ENCODE data around the gene PCNX2. TPM values are rescaled to one million over a fixed set of nuclear protein-coding genes. Genes with fewer than 3 reads are reported as not detected.
"Not testable (repeated sequence)": the region's sequence is repeated elsewhere in the genome, so short reads cannot be mapped to it uniquely, and the experiment has no call there.

Gene PCNX2
- total RNA-seq, 1 experiment from 2014 or later = 4.5 TPM

- Histone ChIP-seq H3K36me3 (no peaks in the 10 kb centered on the region), H3K9me3 (replicated peaks) (no peaks in the 10 kb centered on the region), H3K27ac (no peak overlapping the region), H3K27me3 (no peaks in the 10 kb centered on the region), H3K4me3 (no peak overlapping the region), H3K4me1 (peaks cover 3% of the 10 kb centered on the region)
- no peak for DNase-seq
Observed at GRCh38 chr1:233086961-233087881, 208.3 kb downstream of the PCNX2 start.

GRCh38 chr1:233085566-233085965, 210.0 kb downstream of the PCNX2 start:
- no peak for DNase-seq
- Histone ChIP-seq H3K27me3 (no peaks in the 10 kb centered on the region), H3K9me3 (replicated peaks) (no peaks in the 10 kb centered on the region), H3K36me3 (no peaks in the 10 kb centered on the region), H3K27ac (no peak overlapping the region), H3K4me3 (no peak overlapping the region), H3K4me1 (peaks cover 14% of the 10 kb centered on the region)

GRCh38 chr1:233082778-233083550, 212.6 kb downstream of the PCNX2 start:
- peaks cover 14% of the 10 kb centered on the region for H3K4me1 ChIP-seq

GRCh38 chr1:233081735-233082134, 213.8 kb downstream of the PCNX2 start:
- peak; percentile 91 to 93 for DNase-seq
- H3K27ac ChIP-seq = no peak overlapping the region
- no peaks in the 10 kb centered on the region for H3K9me3 ChIP-seq (replicated peaks)
- H3K4me1 ChIP-seq = peaks cover 14% of the 10 kb centered on the region
- H3K36me3 ChIP-seq = no peaks in the 10 kb centered on the region
- H3K27me3 ChIP-seq = no peaks in the 10 kb centered on the region
- H3K4me3 ChIP-seq = no peak overlapping the region

More at GRCh38 chr1:233082778-233083550, 212.6 kb downstream of the PCNX2 start:
- no peaks in the 10 kb centered on the region for H3K9me3 ChIP-seq (replicated peaks)
- DNase-seq = no peak
- no peaks in the 10 kb centered on the region for H3K36me3 ChIP-seq
- H3K27ac ChIP-seq = no peak overlapping the region
- no peak overlapping the region for H3K4me3 ChIP-seq
- H3K27me3 ChIP-seq = no peaks in the 10 kb centered on the region

DNA sequence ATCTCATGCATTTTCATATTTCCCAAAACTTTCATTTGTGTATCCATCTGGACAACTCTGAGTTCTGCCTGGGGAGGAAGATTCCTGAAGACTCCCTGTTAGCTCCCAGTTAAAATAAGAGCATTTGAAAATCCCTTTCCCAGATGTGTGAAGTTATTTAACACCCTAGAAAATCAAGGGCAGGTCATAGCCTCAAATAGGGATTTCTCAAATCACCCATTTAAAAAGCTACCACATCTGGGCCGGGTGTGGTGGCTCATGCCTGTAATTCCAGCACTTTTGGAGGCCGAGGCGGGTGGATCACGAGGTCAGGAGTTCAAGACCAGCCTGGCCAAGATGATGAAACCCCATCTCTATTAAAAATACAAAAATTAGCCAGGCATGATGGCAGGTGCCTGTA, 214.7 kb downstream of the PCNX2 start:
- not testable (repeated sequence) for H3K27me3 ChIP-seq; H3K27ac ChIP-seq; DNase-seq; H3K36me3 ChIP-seq; H3K4me3 ChIP-seq; H3K9me3 ChIP-seq (replicated peaks)
- peaks cover 14% of the 10 kb centered on the region for H3K4me1 ChIP-seq

GRCh38 chr1:233080286-233080685, 215.2 kb downstream of the PCNX2 start:
- H3K4me1 ChIP-seq = peaks cover 14% of the 10 kb centered on the region
- H3K27ac ChIP-seq = no peak overlapping the region
- H3K9me3 ChIP-seq (replicated peaks) = no peaks in the 10 kb centered on the region
- no peaks in the 10 kb centered on the region for H3K27me3 ChIP-seq
- DNase-seq = no peak
- H3K4me3 ChIP-seq = no peak overlapping the region
- H3K36me3 ChIP-seq = no peaks in the 10 kb centered on the region

GRCh38 chr1:233079574-233079973, 216.0 kb downstream of the PCNX2 start:
- no peak for DNase-seq
- no peak overlapping the region for H3K27ac ChIP-seq

DNA sequence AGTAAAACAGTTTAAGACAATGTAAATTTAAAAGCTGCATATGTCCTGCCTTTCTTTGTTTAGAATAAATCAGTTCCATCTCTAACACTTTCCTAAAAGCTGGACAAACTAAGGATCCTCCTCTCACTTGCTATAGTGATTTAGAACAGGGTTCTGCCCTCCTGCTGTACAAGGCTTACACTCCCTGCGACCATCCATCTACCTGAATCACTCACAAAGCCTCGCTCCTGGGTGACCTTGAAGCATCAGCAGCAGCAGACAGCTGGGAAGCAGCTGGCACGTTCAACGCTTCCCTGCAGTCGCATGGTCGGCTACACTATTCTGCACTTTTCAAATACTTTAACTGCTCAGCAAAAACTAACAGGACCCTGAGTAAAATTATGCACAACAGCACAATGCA, 217.1 kb downstream of the PCNX2 start:
- DNase-seq = no peak
- no peak overlapping the region for H3K4me3 ChIP-seq
- H3K36me3 ChIP-seq = no peaks in the 10 kb centered on the region

More at GRCh38 chr1:233079574-233079973, 216.0 kb downstream of the PCNX2 start:
- Histone ChIP-seq H3K4me1 (peaks cover 14% of the 10 kb centered on the region), H3K27me3 (no peaks in the 10 kb centered on the region), H3K4me3 (no peak overlapping the region), H3K9me3 (replicated peaks) (no peaks in the 10 kb centered on the region), H3K36me3 (no peaks in the 10 kb centered on the region)

GRCh38 chr1:233075915-233076295, 219.6 kb downstream of the PCNX2 start:
- no peaks in the 10 kb centered on the region for H3K27me3 ChIP-seq
- H3K27ac ChIP-seq = no peak overlapping the region
- DNase-seq = no peak
- no peaks in the 10 kb centered on the region for H3K36me3 ChIP-seq
- no peaks in the 10 kb centered on the region for H3K9me3 ChIP-seq (replicated peaks)
- H3K4me1 ChIP-seq = peaks cover 1% of the 10 kb centered on the region
- no peak overlapping the region for H3K4me3 ChIP-seq

More for the DNA sequence above, 217.1 kb downstream of the PCNX2 start:
- Histone ChIP-seq H3K9me3 (replicated peaks) (no peaks in the 10 kb centered on the region), H3K4me1 (peaks cover 14% of the 10 kb centered on the region), H3K27ac (no peak overlapping the region), H3K27me3 (no peaks in the 10 kb centered on the region)

- Histone ChIP-seq H3K4me3 (no peak overlapping the region), H3K36me3 (no peaks in the 10 kb centered on the region), H3K9me3 (replicated peaks) (no peaks in the 10 kb centered on the region), H3K4me1 (no peaks in the 10 kb centered on the region), H3K27me3 (no peaks in the 10 kb centered on the region), H3K27ac (no peak overlapping the region)
- DNase-seq = no peak
Observed at GRCh38 chr1:233066087-233066486, 229.4 kb downstream of the PCNX2 start.

GRCh38 chr1:233065685-233066084, 229.8 kb downstream of the PCNX2 start:
- Histone ChIP-seq H3K27me3 (no peaks in the 10 kb centered on the region), H3K4me3 (no peak overlapping the region), H3K9me3 (replicated peaks) (no peaks in the 10 kb centered on the region), H3K36me3 (no peaks in the 10 kb centered on the region), H3K4me1 (no peaks in the 10 kb centered on the region), H3K27ac (no peak overlapping the region)
- no peak for DNase-seq

DNA sequence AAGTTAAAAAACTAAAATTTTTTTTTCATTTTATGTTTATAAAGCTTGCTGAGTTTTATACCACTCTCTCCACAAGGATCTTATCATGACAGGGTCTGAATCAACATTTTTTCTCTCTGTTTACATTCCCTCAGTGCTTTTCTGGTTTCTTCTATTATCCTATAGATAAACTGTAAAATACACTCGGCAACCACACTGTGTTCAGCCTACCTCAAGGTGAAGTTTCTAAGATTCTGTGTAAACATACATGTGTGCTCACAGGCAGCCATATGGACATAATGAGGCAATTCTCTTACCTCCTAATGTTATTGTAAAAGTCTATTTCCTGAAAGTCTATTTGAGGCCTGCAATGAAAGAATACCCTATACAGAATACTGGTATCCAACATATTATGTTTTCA, 230.5 kb downstream of the PCNX2 start:
- Histone ChIP-seq H3K9me3 (replicated peaks) (no peaks in the 10 kb centered on the region), H3K36me3 (no peaks in the 10 kb centered on the region), H3K27me3 (no peaks in the 10 kb centered on the region), H3K27ac (no peak overlapping the region), H3K4me1 (no peaks in the 10 kb centered on the region), H3K4me3 (no peak overlapping the region)
- DNase-seq = no peak

- H3K4me3 ChIP-seq = no peak overlapping the region
- no peak for DNase-seq
- H3K27me3 ChIP-seq = no peaks in the 10 kb centered on the region; the same call in 1 of the 2 replicates
- H3K36me3 ChIP-seq = no peaks in the 10 kb centered on the region
- no peak overlapping the region for H3K27ac ChIP-seq
- H3K4me1 ChIP-seq = no peaks in the 10 kb centered on the region
- no peaks in the 10 kb centered on the region for H3K9me3 ChIP-seq (replicated peaks)
Observed at GRCh38 chr1:233063462-233063861, 232.1 kb downstream of the PCNX2 start.

- no peaks in the 10 kb centered on the region; the same call in 1 of the 2 replicates for H3K27me3 ChIP-seq
- no peak overlapping the region for H3K4me3 ChIP-seq
- H3K4me1 ChIP-seq = no peaks in the 10 kb centered on the region
- no peak overlapping the region for H3K27ac ChIP-seq
- DNase-seq = no peak
- no peaks in the 10 kb centered on the region for H3K36me3 ChIP-seq
- H3K9me3 ChIP-seq (replicated peaks) = no peaks in the 10 kb centered on the region
Observed at GRCh38 chr1:233061265-233061664, 234.3 kb downstream of the PCNX2 start.

- DNase-seq = no peak
- no peaks in the 10 kb centered on the region; the same call in 1 of the 2 replicates for H3K27me3 ChIP-seq
- H3K4me1 ChIP-seq = no peaks in the 10 kb centered on the region
- no peak overlapping the region for H3K27ac ChIP-seq
- H3K36me3 ChIP-seq = no peaks in the 10 kb centered on the region
- no peaks in the 10 kb centered on the region for H3K9me3 ChIP-seq (replicated peaks)
- H3K4me3 ChIP-seq = no peak overlapping the region
Observed at GRCh38 chr1:233060461-233060994, 235.0 kb downstream of the PCNX2 start.

All from SJCRH30 (cell line).